Erythroblast (primary cell): ENCODE data around the gene RMI2.

Source experiments
- GATA1 ChIP-seq: IDR thresholded peaks from 2 replicates; pipeline ENCODE4 v1.6.1; 2011; ENCODE audit warnings: low read depth, mild to moderate bottlenecking, control low read depth, low read length, moderate library complexity
- POLR2A ChIP-seq: IDR thresholded peaks from 2 replicates; pipeline ENCODE4 v1.6.1; 2011; ENCODE audit warnings: mild to moderate bottlenecking, low read length

- TF ChIP-seq POLR2A: no peak
- TF ChIP-seq GATA1: no peak
These were observed 19.7 kb upstream of the RMI2 start for GRCh38 chr16:11325404-11326083.
